ENCODE measurements around the gene IKZF3. TPM values are rescaled to one million over a fixed set of nuclear protein-coding genes. Genes with fewer than 3 reads are reported as not detected.
A peak's percentile ranks its signal among the peaks of the same experiment; 100 is the strongest.

The IKZF3 gene
- total and polyA plus RNA-seq, 10 of the 15 experiments (the other 5 are each of a cell fraction or from before 2014, with no cell fraction given): 5.5 to 98.2 (median 47.6) TPM

- TF ChIP-seq ZBTB11 (CRISPR knock-in tag; IDR thresholded peaks at IDR 0.05) (no peak), STAT1 (conservative IDR thresholded peaks at IDR 0.05) (no peak), NFXL1 (IDR thresholded peaks at IDR 0.05; ENCODE audit: borderline replicate concordance) (no peak), TBL1XR1 (IDR thresholded peaks at IDR 0.05; ENCODE audit: low read depth, low read length) (peak; percentile 76), NR2F1 (conservative IDR thresholded peaks at IDR 0.05) (peak; percentile 85), ATF2 (IDR thresholded peaks at IDR 0.05; ENCODE audit: low read length) (peak; percentile 95), YY1 (IDR thresholded peaks at IDR 0.05; ENCODE audit: low read depth, low read length) (0 out of 2 replicates have a peak, but pooled peaks have one; percentile 10), ETV6 (conservative IDR thresholded peaks at IDR 0.05 in 1 of 2, IDR thresholded peaks at IDR 0.05 in 1 of 2; ENCODE audit: borderline replicate concordance in 1 of 2, low read depth in 1 of 2) (peak in 1 of 2 experiments; percentile 80; a peak in 1 of 4 replicates), BCL11A (IDR thresholded peaks at IDR 0.05; ENCODE audit: low read depth, low read length) (peak; percentile 73), TAF1 (IDR thresholded peaks at IDR 0.05; ENCODE audit: borderline replicate concordance, low read depth, low read length) (no peak), USF2 (IDR thresholded peaks at IDR 0.05; ENCODE audit: borderline replicate concordance, low read depth, low read length) (no peak; the same call in 1 of the 2 replicates), NFYB (IDR thresholded peaks at IDR 0.05; ENCODE audit: insufficient read depth, low read depth, low read length) (0 out of 2 replicates have a peak, but pooled peaks have one; percentile 12), PKNOX1 (IDR thresholded peaks at IDR 0.05) (no peak), ZBTB4 (CRISPR knock-in tag; IDR thresholded peaks at IDR 0.05) (no peak), WRNIP1 (IDR thresholded peaks at IDR 0.05; ENCODE audit: borderline replicate concordance, low read depth, low read length) (no peak), KAT2A (conservative IDR thresholded peaks at IDR 0.05; ENCODE audit: control insufficient read depth, low read depth, low read length) (no peak), RAD51 (IDR thresholded peaks at IDR 0.05) (peak; percentile 32), EED (IDR thresholded peaks at IDR 0.05; ENCODE audit: low read depth) (peak; percentile 76), ZSCAN29 (IDR thresholded peaks at IDR 0.05) (no peak)
Observed at GRCh38 chr17:39769974-39770587, 94.0 kb downstream of the IKZF3 start (continued).
